GM12878 (cell line): ENCODE data around the gene TNFRSF11A. TPM values are rescaled to one million over a fixed set of nuclear protein-coding genes. Genes with fewer than 3 reads are reported as not detected.

Experiments
- ATAC-seq: fragments of 200-7000 bp; cut with Tn5 transposase; 3 replicates; pipeline ENCODE4 v1.9.1; 2020; ENCODE audit warnings: mild to moderate bottlenecking, moderate library complexity
- BruUV-seq: library from RNA; stranded (reverse); fragments of 400-500 nt; replicated peaks from 2 replicates; lab custom pipeline; 2021; lab: Mats Ljungman, UMichigan
- CTCF ChIA-PET: fragments of 300-600 bp; sonication (Branson Sonifier 250); formaldehyde crosslinking; extraction: SDS; loops from one replicate; lab custom pipeline; 2021; ENCODE audit warnings: inconsistent platforms; lab: Yijun Ruan, JAX
- POLR2A ChIA-PET: fragments of 350-600 bp; formaldehyde crosslinking; extraction: SDS; loops from one replicate; lab custom pipeline; 2021; ENCODE audit warnings: inconsistent platforms; lab: Charles Lee
- RAD21 ChIA-PET: fragments of 300-600 bp; sonication (Branson Sonifier 250); formaldehyde crosslinking; loops from one replicate; lab custom pipeline; 2023; ENCODE audit warnings: antibody characterized with exemption; ENCODE audit not compliant: unreplicated experiment; lab: Charles Lee
- SMC1A ChIA-PET: fragments of 300-600 bp; sonication (Branson Sonifier 250); formaldehyde crosslinking; loops from one replicate; lab custom pipeline; 2023; ENCODE audit not compliant: unreplicated experiment, uncharacterized antibody; lab: Charles Lee
- DNase-seq: peaks from one replicate; pipeline ENCODE4 v3.0.0-alpha.2; 2011; ENCODE audit warnings: low read depth, low spot score
- FAIRE-seq: peaks from 3 replicates; lab custom pipeline; 2011; peaks lifted over from hg19 to GRCh38; lab: Jason Lieb, UNC
- H2AFZ ChIP-seq: 2 replicates; pipeline ENCODE4 v1.6.0; 2011; ENCODE audit warnings: low read depth, low read length, control low read depth; ENCODE audit not compliant: control insufficient read depth
- H3K27ac ChIP-seq: 2 replicates; pipeline ENCODE4 v1.5.1; 2011; ENCODE audit warnings: control low read depth; ENCODE audit not compliant: control insufficient read depth, insufficient read depth
- H3K27me3 ChIP-seq, 2 experiments: replicated peaks in 1 of 2; 2 replicates each; pipeline versions ENCODE4 v1.6.0 to v1.6.1; 2011; ENCODE audit warnings: low read length in 1 of 2; ENCODE audit not compliant: control insufficient read depth in 2 of 2, insufficient read depth in 2 of 2
- H3K36me3 ChIP-seq, 2 experiments: 2 replicates each; pipeline ENCODE4 v1.5.1; 2011; ENCODE audit warnings: low read length in 1 of 2; ENCODE audit not compliant: control insufficient read depth in 2 of 2, insufficient read depth in 2 of 2
- H3K4me1 ChIP-seq: 2 replicates; pipeline ENCODE4 v1.6.1; 2011; ENCODE audit warnings: mild to moderate bottlenecking, low read length, moderate library complexity, mixed read lengths; ENCODE audit not compliant: control insufficient read depth, insufficient read depth
- H3K4me2 ChIP-seq: 2 replicates; pipeline ENCODE4 v1.6.0; 2011; ENCODE audit warnings: control low read depth; ENCODE audit not compliant: control insufficient read depth, insufficient read depth
- H3K4me3 ChIP-seq: fragments of 200-600 bp; sonication (generic); 2 replicates; pipeline ENCODE4 v1.5.1; 2016
- H3K79me2 ChIP-seq: 2 replicates; pipeline ENCODE4 v1.6.0; 2011; ENCODE audit warnings: low read length; ENCODE audit not compliant: control insufficient read depth, insufficient read depth
- H3K9ac ChIP-seq: 2 replicates; pipeline ENCODE4 v1.8.0; 2011; ENCODE audit warnings: low read length, control low read depth, mixed read lengths; ENCODE audit not compliant: control insufficient read depth, insufficient read depth
- H3K9me3 ChIP-seq: replicated peaks from 3 replicates; pipeline ENCODE4 v1.5.1; 2011; ENCODE audit warnings: mild to moderate bottlenecking, low read length; ENCODE audit not compliant: control insufficient read depth, insufficient read depth
- H4K20me1 ChIP-seq: 2 replicates; pipeline ENCODE4 v1.6.0; 2011; ENCODE audit not compliant: control insufficient read depth, insufficient read depth
- CBX3 ChIP-seq: fragments of 200-600 bp; sonication (generic); IDR thresholded peaks from 2 replicates; pipeline ENCODE4 v1.6.1; 2016; ENCODE audit warnings: low read depth, borderline replicate concordance
- FOS ChIP-seq: IDR thresholded peaks from 3 replicates; pipeline ENCODE4 v1.6.1; 2011; ENCODE audit warnings: borderline replicate concordance; ENCODE audit not compliant: insufficient read length; ENCODE audit errors: extremely low read depth
- FOXK2 ChIP-seq: fragments of 450-650 bp; IDR thresholded peaks from 2 replicates; pipeline ENCODE4 v1.6.1; 2017; ENCODE audit warnings: mild to moderate bottlenecking, moderate library complexity
- FOXM1 ChIP-seq: IDR thresholded peaks from 2 replicates; pipeline ENCODE4 v1.6.1; 2012; ENCODE audit warnings: low read depth, mild to moderate bottlenecking, inconsistent platforms, low read length, moderate library complexity
- HDGF ChIP-seq: fragments of 450-650 bp; IDR thresholded peaks from 2 replicates; pipeline ENCODE4 v1.6.1; 2016; ENCODE audit warnings: antibody characterized with exemption
- IKZF2 ChIP-seq, 2 experiments: fragments of 450-650 bp; IDR thresholded peaks; 2 replicates each; pipeline ENCODE4 v1.6.1; 2017; ENCODE audit warnings: mild to moderate bottlenecking in 2 of 2, moderate library complexity in 2 of 2
- MEF2A ChIP-seq: IDR thresholded peaks from 2 replicates; pipeline ENCODE4 v1.6.1; 2011; ENCODE audit warnings: low read depth, mild to moderate bottlenecking, low read length, moderate library complexity; ENCODE audit not compliant: insufficient read depth
- MYB ChIP-seq: fragments of 150-350 bp; IDR thresholded peaks from 2 replicates; pipeline ENCODE4 v1.6.1; 2014; ENCODE audit warnings: mild to moderate bottlenecking, low read depth, low read length, borderline replicate concordance
- PML ChIP-seq: IDR thresholded peaks from 2 replicates; pipeline ENCODE4 v1.6.1; 2012; ENCODE audit warnings: low read length, inconsistent platforms
- RELA ChIP-seq: fragments of 450-650 bp; IDR thresholded peaks from 2 replicates; pipeline ENCODE4 v1.8.0; 2014; ENCODE audit warnings: borderline replicate concordance; ENCODE audit not compliant: partially characterized antibody
- RUNX3 ChIP-seq: IDR thresholded peaks from 2 replicates; pipeline ENCODE4 v1.6.1; 2012; ENCODE audit warnings: low read length, inconsistent platforms
- SIN3A ChIP-seq: IDR thresholded peaks from 2 replicates; pipeline ENCODE4 v1.6.1; 2012; ENCODE audit warnings: low read depth, low read length, improper control_type of control experiment
- SMAD1 ChIP-seq: fragments of 450-650 bp; IDR thresholded peaks from 2 replicates; pipeline ENCODE4 v1.6.1; 2018; ENCODE audit warnings: mild to moderate bottlenecking, low read depth; ENCODE audit not compliant: partially characterized antibody
- TAF1 ChIP-seq: IDR thresholded peaks from 2 replicates; pipeline ENCODE4 v1.6.1; 2011; ENCODE audit warnings: mild to moderate bottlenecking, low read depth, low read length, borderline replicate concordance
- TCF7 ChIP-seq: IDR thresholded peaks from 2 replicates; pipeline ENCODE4 v1.6.1; 2014; ENCODE audit warnings: antibody characterized with exemption, borderline replicate concordance
- WRNIP1 ChIP-seq: IDR thresholded peaks from 2 replicates; pipeline ENCODE4 v1.6.1; 2011; ENCODE audit warnings: low read depth, low read length, improper control_type of control experiment, borderline replicate concordance
- WGBS: methylation state at CpG from one replicate; pipeline ENCODE4 v1.1.6; 2016; ENCODE audit warnings: low lambda C conversion rate; ENCODE audit not compliant: insufficient replicate concordance, insufficient coverage; ENCODE audit errors: missing lambda C conversion rate; 5-methylcytosine and 5-hydroxymethylcytosine counted together
- in situ Hi-C: fragments of 300-500 bp; cut with MboI; formaldehyde crosslinking; loops from 9 replicates; pipeline ENCODE4 v1.14.3; 2018; ENCODE audit warnings: mixed read lengths
- intact Hi-C: fragments of 100-400 bp; cut with micrococcal nuclease; formaldehyde crosslinking; loops from one replicate; pipeline ENCODE4 v1.14.2; 2022; ENCODE audit not compliant: unreplicated experiment
- polyA plus RNA-seq, 11 experiments: library from polyadenylated mRNA; depleted of rRNA in 4 of 11; unstranded in 6 of 11; stranded (reverse) in 5 of 11; fragments of >200 nt; fragmentation: Nextera tagmentation in 4 of 11; fragmentation: Illumina TruSeq in 1 of 11; extraction: Ambion mirVana in 4 of 11; extraction: Trizol in 1 of 11; gene quantifications; 1 replicate in 1 of 11; 2 replicates in 10 of 11; pipeline versions ENCODE4 v1.2.1 to v1.2.3, GENCODE V29; 2011 to 2016; ENCODE audit warnings: inconsistent platforms in 2 of 11, missing spikeins in 2 of 11, low read depth in 1 of 11
- total RNA-seq, 4 experiments: library from RNA; depleted of rRNA in 3 of 4; stranded (reverse); fragments of >200 nt in 3 of 4; fragmentation: Illumina TruSeq in 1 of 4; extraction: Trizol in 1 of 4; gene quantifications; 2 replicates each; pipeline versions ENCODE4 v1.2.1 to v1.2.3, GENCODE V29; 2013 to 2021
- TF ChIP-seq, protein P1 (sequence below): fragments of 450-650 bp; IDR thresholded peaks from 2 replicates; pipeline ENCODE4 v1.6.1; 2017; ENCODE audit warnings: mild to moderate bottlenecking, moderate library complexity
- TF ChIP-seq, protein P2 (sequence below): IDR thresholded peaks from 2 replicates; pipeline ENCODE4 v1.6.1; 2011; ENCODE audit warnings: borderline replicate concordance, low read depth, mild to moderate bottlenecking, moderate library complexity, low read length; ENCODE audit not compliant: insufficient read depth, poor library complexity, severe bottlenecking

The TNFRSF11A gene
- total and polyA plus RNA-seq, 10 of the 15 experiments (the other 5 are each of a cell fraction or from before 2014, with no cell fraction given) = 0.07 to 4.0 (median 0.23) TPM

DNA sequence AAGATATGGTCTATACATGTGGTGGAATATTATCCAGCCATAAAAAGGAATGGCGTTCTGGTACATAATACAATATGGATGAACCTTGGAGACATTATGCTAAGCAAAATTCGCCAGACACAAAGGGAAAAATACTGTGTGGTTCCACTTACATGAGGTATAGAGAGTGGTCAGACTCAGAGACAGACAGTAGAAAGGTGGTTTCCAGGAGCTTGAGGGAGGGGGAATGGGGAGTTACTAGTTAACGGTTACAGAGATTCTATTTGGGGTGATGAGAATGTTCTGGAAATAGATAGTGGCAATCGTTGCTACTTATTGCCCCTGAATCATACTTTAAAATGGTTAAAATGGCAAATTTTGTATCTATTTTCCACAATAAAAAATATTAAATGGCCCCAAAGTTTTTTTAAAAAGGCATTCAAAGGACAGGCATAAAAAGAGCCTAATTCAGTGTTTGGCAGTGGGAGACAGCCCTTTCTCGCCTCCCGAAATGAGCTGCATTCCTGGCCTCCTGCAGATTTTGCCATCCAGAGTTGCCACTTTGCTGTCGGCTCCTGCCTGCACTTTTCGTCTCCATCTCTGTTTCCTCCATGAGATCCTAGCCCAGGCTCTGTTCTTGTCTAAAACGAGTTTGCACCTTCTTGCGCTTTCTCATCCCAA lies 13.5 kb downstream of the TNFRSF11A start:
- WGBS = 63% methylated on average over 10 of the region's 10 CpGs
- no peak overlapping the region for H2AFZ ChIP-seq
- no TSS peak for BruUV-seq
- ATAC-seq (peak; percentile 78), DNase-seq (no peak), FAIRE-seq (no peak)
- H3K4me3 ChIP-seq = no peak overlapping the region
- H3K27ac ChIP-seq = no peak overlapping the region
- RAD21 ChIA-PET = interaction anchor here (0.9 kb wide), 1 partner anchor 11 kb away, joined by 4 read pairs; no protein-coding TSS in a partner anchor
- in situ Hi-C loops = no loop called here
- H3K79me2 ChIP-seq = no peaks in the 10 kb centered on the region
- no peaks in the 10 kb centered on the region for H3K9me3 ChIP-seq
- CTCF ChIA-PET = interaction anchor here (1.5 to 1.6 kb wide), 2 partner anchors 10 to 13 kb away, joined by 4 to 6 read pairs; no protein-coding TSS in a partner anchor
- H3K36me3 ChIP-seq = no peaks in the 10 kb centered on the region
- H3K4me1 ChIP-seq = no peaks in the 10 kb centered on the region
- no peaks in the 10 kb centered on the region for H4K20me1 ChIP-seq
- H3K9ac ChIP-seq = no peak overlapping the region
- POLR2A ChIA-PET = no interaction called here
- intact Hi-C loops = no loop called here
- no peak overlapping the region for H3K4me2 ChIP-seq
- no peaks in the 10 kb centered on the region for H3K27me3 ChIP-seq
- SMC1A ChIA-PET = interaction anchor here (1.2 kb wide), 1 partner anchor 14 kb away, joined by 3 read pairs; no protein-coding TSS in a partner anchor
- TF ChIP-seq WRNIP1 (no peak), FOXM1 (no peak), FOS (no peak), RUNX3 (no peak), IKZF2 (IDR thresholded peaks at IDR 0.05) (0 out of 4 replicates have a peak, but pooled peaks of 1 of the 2 experiments have one; percentile 10), FOXK2 (no peak), TCF7 (no peak), RELA (no peak), MEF2A (0 out of 2 replicates have a peak, but pooled peaks have one; percentile 13), HDGF (no peak), MYB (0 out of 2 replicates have a peak, but pooled peaks have one; percentile 40), SIN3A (no peak), PML (no peak), CBX3 (no peak), TAF1 (no peak), SMAD1 (no peak)
- TF ChIP-seq, protein P1, sequence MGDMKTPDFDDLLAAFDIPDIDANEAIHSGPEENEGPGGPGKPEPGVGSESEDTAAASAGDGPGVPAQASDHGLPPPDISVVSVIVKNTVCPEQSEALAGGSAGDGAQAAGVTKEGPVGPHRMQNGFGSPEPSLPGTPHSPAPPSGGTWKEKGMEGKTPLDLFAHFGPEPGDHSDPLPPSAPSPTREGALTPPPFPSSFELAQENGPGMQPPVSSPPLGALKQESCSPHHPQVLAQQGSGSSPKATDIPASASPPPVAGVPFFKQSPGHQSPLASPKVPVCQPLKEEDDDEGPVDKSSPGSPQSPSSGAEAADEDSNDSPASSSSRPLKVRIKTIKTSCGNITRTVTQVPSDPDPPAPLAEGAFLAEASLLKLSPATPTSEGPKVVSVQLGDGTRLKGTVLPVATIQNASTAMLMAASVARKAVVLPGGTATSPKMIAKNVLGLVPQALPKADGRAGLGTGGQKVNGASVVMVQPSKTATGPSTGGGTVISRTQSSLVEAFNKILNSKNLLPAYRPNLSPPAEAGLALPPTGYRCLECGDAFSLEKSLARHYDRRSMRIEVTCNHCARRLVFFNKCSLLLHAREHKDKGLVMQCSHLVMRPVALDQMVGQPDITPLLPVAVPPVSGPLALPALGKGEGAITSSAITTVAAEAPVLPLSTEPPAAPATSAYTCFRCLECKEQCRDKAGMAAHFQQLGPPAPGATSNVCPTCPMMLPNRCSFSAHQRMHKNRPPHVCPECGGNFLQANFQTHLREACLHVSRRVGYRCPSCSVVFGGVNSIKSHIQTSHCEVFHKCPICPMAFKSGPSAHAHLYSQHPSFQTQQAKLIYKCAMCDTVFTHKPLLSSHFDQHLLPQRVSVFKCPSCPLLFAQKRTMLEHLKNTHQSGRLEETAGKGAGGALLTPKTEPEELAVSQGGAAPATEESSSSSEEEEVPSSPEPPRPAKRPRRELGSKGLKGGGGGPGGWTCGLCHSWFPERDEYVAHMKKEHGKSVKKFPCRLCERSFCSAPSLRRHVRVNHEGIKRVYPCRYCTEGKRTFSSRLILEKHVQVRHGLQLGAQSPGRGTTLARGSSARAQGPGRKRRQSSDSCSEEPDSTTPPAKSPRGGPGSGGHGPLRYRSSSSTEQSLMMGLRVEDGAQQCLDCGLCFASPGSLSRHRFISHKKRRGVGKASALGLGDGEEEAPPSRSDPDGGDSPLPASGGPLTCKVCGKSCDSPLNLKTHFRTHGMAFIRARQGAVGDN = no peak
- TF ChIP-seq, protein P2, sequence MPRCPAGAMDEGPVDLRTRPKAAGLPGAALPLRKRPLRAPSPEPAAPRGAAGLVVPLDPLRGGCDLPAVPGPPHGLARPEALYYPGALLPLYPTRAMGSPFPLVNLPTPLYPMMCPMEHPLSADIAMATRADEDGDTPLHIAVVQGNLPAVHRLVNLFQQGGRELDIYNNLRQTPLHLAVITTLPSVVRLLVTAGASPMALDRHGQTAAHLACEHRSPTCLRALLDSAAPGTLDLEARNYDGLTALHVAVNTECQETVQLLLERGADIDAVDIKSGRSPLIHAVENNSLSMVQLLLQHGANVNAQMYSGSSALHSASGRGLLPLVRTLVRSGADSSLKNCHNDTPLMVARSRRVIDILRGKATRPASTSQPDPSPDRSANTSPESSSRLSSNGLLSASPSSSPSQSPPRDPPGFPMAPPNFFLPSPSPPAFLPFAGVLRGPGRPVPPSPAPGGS = no peak
